HepG2 (cell line): ENCODE measurements around the gene RBMS2. TPM values are rescaled to one million over a fixed set of nuclear protein-coding genes. Genes with fewer than 3 reads are reported as not detected.

Experiments
- FOXO1 ChIP-seq: sonication (generic); formaldehyde crosslinking; IDR thresholded peaks from 2 replicates; pipeline ENCODE4 v1.4.0; 2020; ENCODE audit warnings: missing genetic modification reagents
- HNRNPLL ChIP-seq: fragments of 200-400 bp; formaldehyde crosslinking; IDR thresholded peaks from 2 replicates; pipeline ENCODE4 v1.6.1; 2017; ENCODE audit warnings: mild to moderate bottlenecking, low read depth, low read length; ENCODE audit not compliant: poor library complexity, severe bottlenecking
- KDM5B ChIP-seq: sonication (generic); formaldehyde crosslinking; IDR thresholded peaks from 2 replicates; pipeline ENCODE4 v1.4.0; 2020; ENCODE audit warnings: missing genetic modification reagents, mild to moderate bottlenecking, borderline replicate concordance
- KDM6A ChIP-seq: IDR thresholded peaks from 2 replicates; pipeline ENCODE4 v1.6.1; 2016; ENCODE audit warnings: low read depth
- RXRA ChIP-seq: sonication (generic); formaldehyde crosslinking; IDR thresholded peaks from 2 replicates; pipeline ENCODE4 v1.5.1; 2020; ENCODE audit warnings: missing genetic modification reagents
- SP4 ChIP-seq: sonication (generic); formaldehyde crosslinking; IDR thresholded peaks from 2 replicates; pipeline ENCODE4 v1.8.1; 2023; ENCODE audit warnings: mild to moderate bottlenecking, missing genetic modification reagents
- ZNF230 ChIP-seq: sonication (generic); formaldehyde crosslinking; IDR thresholded peaks from 2 replicates; pipeline ENCODE4 v1.4.0; 2020; ENCODE audit warnings: mild to moderate bottlenecking, missing genetic modification reagents
- ZNF678 ChIP-seq: sonication (generic); formaldehyde crosslinking; IDR thresholded peaks from 2 replicates; pipeline ENCODE4 v1.4.0; 2020; ENCODE audit warnings: mild to moderate bottlenecking, missing genetic modification reagents
- ZSCAN30 ChIP-seq: sonication (generic); formaldehyde crosslinking; IDR thresholded peaks from 2 replicates; pipeline ENCODE4 v1.5.0; 2020; ENCODE audit warnings: mild to moderate bottlenecking, missing genetic modification reagents
- polyA plus RNA-seq, 8 experiments: library from polyadenylated mRNA; depleted of rRNA in 3 of 8; stranded (reverse) in 7 of 8; unstranded in 1 of 8; fragments of >200 nt; fragmentation: Illumina TruSeq in 4 of 8; extraction: Trizol in 4 of 8; gene quantifications; 2 replicates each; pipeline versions ENCODE4 v1.2.1 to v1.2.3, GENCODE V29; 2011 to 2016; ENCODE audit warnings: low read depth in 4 of 8, missing spikeins in 1 of 8, mixed read lengths in 1 of 8; ENCODE audit not compliant: insufficient read depth in 1 of 8
- total RNA-seq, 5 experiments: library from RNA; depleted of rRNA; stranded (reverse); fragments of >200 nt; fragmentation: Illumina TruSeq; extraction: Trizol; gene quantifications; 2 replicates each; pipeline ENCODE4 v1.2.3, GENCODE V29; 2016; ENCODE audit warnings: low read depth in 1 of 5
- TF ChIP-seq, protein P1 (sequence below): IDR thresholded peaks from 2 replicates; pipeline ENCODE4 v1.6.1; 2016; ENCODE audit warnings: low read depth
- TF ChIP-seq, protein P2 (sequence below): sonication (generic); formaldehyde crosslinking; IDR thresholded peaks from 2 replicates; pipeline ENCODE4 v1.5.1; 2020; ENCODE audit warnings: mild to moderate bottlenecking, moderate library complexity, missing genetic modification reagents
- TF ChIP-seq, protein P3 (sequence below): sonication (generic); formaldehyde crosslinking; IDR thresholded peaks from 2 replicates; pipeline ENCODE4 v1.4.0; 2020; ENCODE audit warnings: missing genetic modification reagents
- TF ChIP-seq, protein P4 (sequence below): sonication (generic); formaldehyde crosslinking; conservative IDR thresholded peaks from 2 replicates; pipeline ENCODE4 v1.4.0; 2020; ENCODE audit warnings: missing genetic modification reagents
- TF ChIP-seq, protein P5 (sequence below): sonication (generic); formaldehyde crosslinking; conservative IDR thresholded peaks from 2 replicates; pipeline ENCODE4 v1.8.1; 2023; ENCODE audit warnings: missing genetic modification reagents
- TF ChIP-seq, protein P6 (sequence below): sonication (generic); formaldehyde crosslinking; IDR thresholded peaks from 2 replicates; pipeline ENCODE4 v1.8.1; 2023; ENCODE audit warnings: missing genetic modification reagents, inconsistent platforms, borderline replicate concordance
- TF ChIP-seq, protein P7 (sequence below): sonication (generic); formaldehyde crosslinking; IDR thresholded peaks from 2 replicates; pipeline ENCODE4 v1.9.0; 2021; ENCODE audit warnings: missing genetic modification reagents, mild to moderate bottlenecking, borderline replicate concordance

RBMS2 gene
- total and polyA plus RNA-seq, 2 of the 13 experiments (the other 11 are each of a cell fraction or from before 2014, with no cell fraction given) = 0.53 to 7.4 TPM

DNA sequence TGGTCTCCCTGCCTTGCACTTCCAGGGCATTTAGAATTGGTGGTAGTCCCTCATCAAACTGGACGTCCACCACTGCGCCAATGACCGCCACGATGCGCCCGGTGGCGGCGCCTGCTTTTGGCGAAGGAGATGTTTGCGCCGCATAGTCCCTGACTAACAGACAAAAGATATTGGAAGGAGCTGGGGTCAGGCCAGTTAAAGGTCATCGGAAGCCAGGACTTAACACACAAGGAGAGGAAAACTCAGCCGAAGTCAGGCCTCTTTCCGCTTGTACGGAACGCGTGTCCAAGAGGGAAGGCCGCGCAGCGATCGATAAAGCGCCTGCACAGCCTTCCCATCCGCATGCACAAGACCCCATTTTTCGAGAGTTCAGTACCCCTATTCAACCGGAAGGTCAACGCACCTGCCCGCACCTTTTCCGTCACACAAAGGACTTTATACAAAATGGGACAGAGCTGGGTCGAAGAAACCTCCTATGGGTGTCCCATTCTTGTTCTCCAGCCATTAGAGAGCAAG lies 123.6 kb downstream of the RBMS2 start (continued):
- TF ChIP-seq, protein P1, sequence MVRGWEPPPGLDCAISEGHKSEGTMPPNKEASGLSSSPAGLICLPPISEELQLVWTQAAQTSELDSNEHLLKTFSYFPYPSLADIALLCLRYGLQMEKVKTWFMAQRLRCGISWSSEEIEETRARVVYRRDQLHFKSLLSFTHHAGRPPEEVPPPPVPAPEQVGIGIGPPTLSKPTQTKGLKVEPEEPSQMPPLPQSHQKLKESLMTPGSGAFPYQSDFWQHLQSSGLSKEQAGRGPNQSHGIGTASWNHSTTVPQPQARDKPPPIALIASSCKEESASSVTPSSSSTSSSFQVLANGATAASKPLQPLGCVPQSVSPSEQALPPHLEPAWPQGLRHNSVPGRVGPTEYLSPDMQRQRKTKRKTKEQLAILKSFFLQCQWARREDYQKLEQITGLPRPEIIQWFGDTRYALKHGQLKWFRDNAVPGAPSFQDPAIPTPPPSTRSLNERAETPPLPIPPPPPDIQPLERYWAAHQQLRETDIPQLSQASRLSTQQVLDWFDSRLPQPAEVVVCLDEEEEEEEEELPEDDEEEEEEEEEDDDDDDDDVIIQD (CRISPR knock-in tag) = peak; percentile 4; the same call in 1 of the 2 replicates
- TF ChIP-seq RXRA (CRISPR knock-in tag) = 0 out of 2 replicates have a peak, but pooled peaks have one; percentile 12
- TF ChIP-seq HNRNPLL = peak; percentile 19
- TF ChIP-seq, protein P2, sequence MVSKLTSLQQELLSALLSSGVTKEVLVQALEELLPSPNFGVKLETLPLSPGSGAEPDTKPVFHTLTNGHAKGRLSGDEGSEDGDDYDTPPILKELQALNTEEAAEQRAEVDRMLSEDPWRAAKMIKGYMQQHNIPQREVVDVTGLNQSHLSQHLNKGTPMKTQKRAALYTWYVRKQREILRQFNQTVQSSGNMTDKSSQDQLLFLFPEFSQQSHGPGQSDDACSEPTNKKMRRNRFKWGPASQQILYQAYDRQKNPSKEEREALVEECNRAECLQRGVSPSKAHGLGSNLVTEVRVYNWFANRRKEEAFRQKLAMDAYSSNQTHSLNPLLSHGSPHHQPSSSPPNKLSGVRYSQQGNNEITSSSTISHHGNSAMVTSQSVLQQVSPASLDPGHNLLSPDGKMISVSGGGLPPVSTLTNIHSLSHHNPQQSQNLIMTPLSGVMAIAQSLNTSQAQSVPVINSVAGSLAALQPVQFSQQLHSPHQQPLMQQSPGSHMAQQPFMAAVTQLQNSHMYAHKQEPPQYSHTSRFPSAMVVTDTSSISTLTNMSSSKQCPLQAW (CRISPR knock-in tag) = no peak
- no peak for TF ChIP-seq KDM6A
- TF ChIP-seq KDM5B = 0 out of 2 replicates have a peak, but pooled peaks have one; percentile 13
- no peak for TF ChIP-seq ZSCAN30 (CRISPR knock-in tag)
- no peak for TF ChIP-seq SP4 (CRISPR knock-in tag)
- TF ChIP-seq, protein P3, sequence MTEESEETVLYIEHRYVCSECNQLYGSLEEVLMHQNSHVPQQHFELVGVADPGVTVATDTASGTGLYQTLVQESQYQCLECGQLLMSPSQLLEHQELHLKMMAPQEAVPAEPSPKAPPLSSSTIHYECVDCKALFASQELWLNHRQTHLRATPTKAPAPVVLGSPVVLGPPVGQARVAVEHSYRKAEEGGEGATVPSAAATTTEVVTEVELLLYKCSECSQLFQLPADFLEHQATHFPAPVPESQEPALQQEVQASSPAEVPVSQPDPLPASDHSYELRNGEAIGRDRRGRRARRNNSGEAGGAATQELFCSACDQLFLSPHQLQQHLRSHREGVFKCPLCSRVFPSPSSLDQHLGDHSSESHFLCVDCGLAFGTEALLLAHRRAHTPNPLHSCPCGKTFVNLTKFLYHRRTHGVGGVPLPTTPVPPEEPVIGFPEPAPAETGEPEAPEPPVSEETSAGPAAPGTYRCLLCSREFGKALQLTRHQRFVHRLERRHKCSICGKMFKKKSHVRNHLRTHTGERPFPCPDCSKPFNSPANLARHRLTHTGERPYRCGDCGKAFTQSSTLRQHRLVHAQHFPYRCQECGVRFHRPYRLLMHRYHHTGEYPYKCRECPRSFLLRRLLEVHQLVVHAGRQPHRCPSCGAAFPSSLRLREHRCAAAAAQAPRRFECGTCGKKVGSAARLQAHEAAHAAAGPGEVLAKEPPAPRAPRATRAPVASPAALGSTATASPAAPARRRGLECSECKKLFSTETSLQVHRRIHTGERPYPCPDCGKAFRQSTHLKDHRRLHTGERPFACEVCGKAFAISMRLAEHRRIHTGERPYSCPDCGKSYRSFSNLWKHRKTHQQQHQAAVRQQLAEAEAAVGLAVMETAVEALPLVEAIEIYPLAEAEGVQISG (CRISPR knock-in tag) = no peak
- 0 out of 2 replicates have a peak, but pooled peaks have one; percentile 14 for TF ChIP-seq ZNF678
- TF ChIP-seq, protein P4, sequence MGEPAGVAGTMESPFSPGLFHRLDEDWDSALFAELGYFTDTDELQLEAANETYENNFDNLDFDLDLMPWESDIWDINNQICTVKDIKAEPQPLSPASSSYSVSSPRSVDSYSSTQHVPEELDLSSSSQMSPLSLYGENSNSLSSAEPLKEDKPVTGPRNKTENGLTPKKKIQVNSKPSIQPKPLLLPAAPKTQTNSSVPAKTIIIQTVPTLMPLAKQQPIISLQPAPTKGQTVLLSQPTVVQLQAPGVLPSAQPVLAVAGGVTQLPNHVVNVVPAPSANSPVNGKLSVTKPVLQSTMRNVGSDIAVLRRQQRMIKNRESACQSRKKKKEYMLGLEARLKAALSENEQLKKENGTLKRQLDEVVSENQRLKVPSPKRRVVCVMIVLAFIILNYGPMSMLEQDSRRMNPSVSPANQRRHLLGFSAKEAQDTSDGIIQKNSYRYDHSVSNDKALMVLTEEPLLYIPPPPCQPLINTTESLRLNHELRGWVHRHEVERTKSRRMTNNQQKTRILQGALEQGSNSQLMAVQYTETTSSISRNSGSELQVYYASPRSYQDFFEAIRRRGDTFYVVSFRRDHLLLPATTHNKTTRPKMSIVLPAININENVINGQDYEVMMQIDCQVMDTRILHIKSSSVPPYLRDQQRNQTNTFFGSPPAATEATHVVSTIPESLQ (CRISPR knock-in tag) = no peak
- TF ChIP-seq, protein P5, sequence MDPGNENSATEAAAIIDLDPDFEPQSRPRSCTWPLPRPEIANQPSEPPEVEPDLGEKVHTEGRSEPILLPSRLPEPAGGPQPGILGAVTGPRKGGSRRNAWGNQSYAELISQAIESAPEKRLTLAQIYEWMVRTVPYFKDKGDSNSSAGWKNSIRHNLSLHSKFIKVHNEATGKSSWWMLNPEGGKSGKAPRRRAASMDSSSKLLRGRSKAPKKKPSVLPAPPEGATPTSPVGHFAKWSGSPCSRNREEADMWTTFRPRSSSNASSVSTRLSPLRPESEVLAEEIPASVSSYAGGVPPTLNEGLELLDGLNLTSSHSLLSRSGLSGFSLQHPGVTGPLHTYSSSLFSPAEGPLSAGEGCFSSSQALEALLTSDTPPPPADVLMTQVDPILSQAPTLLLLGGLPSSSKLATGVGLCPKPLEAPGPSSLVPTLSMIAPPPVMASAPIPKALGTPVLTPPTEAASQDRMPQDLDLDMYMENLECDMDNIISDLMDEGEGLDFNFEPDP (CRISPR knock-in tag) = peak; percentile 97; the same call in 1 of the 2 replicates
- no peak for TF ChIP-seq FOXO1
- TF ChIP-seq ZNF230 (CRISPR knock-in tag) = peak; percentile 15; the same call in 1 of the 2 replicates
- TF ChIP-seq, protein P6, sequence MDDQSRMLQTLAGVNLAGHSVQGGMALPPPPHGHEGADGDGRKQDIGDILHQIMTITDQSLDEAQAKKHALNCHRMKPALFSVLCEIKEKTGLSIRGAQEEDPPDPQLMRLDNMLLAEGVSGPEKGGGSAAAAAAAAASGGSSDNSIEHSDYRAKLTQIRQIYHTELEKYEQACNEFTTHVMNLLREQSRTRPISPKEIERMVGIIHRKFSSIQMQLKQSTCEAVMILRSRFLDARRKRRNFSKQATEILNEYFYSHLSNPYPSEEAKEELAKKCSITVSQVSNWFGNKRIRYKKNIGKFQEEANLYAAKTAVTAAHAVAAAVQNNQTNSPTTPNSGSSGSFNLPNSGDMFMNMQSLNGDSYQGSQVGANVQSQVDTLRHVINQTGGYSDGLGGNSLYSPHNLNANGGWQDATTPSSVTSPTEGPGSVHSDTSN (CRISPR knock-in tag) = no peak
- TF ChIP-seq, protein P7, sequence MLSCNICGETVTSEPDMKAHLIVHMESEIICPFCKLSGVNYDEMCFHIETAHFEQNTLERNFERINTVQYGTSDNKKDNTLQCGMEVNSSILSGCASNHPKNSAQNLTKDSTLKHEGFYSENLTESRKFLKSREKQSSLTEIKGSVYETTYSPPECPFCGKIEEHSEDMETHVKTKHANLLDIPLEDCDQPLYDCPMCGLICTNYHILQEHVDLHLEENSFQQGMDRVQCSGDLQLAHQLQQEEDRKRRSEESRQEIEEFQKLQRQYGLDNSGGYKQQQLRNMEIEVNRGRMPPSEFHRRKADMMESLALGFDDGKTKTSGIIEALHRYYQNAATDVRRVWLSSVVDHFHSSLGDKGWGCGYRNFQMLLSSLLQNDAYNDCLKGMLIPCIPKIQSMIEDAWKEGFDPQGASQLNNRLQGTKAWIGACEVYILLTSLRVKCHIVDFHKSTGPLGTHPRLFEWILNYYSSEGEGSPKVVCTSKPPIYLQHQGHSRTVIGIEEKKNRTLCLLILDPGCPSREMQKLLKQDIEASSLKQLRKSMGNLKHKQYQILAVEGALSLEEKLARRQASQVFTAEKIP (CRISPR knock-in tag) = no peak
